CD4-positive, alpha-beta memory T cell (primary cell): ENCODE data around the gene ZMIZ1. TPM values are rescaled to one million over a fixed set of nuclear protein-coding genes. Genes with fewer than 3 reads are reported as not detected.
A peak's percentile ranks its signal among the peaks of the same experiment; 100 is the strongest.

Experiments
- CTCF ChIA-PET: fragments of 350-600 bp; sonication (Branson Sonifier 250); formaldehyde crosslinking; loops from one replicate; lab custom pipeline; 2021; ENCODE audit warnings: inconsistent platforms; ENCODE audit not compliant: partially characterized antibody; lab: Charles Lee
- POLR2A ChIA-PET: fragments of 350-600 bp; sonication (Branson Sonifier 250); formaldehyde crosslinking; loops from one replicate; lab custom pipeline; 2021; ENCODE audit not compliant: partially characterized antibody; lab: Charles Lee
- DNase-seq, 5 donors: peaks; one replicate each; pipeline versions ENCODE4 v3.0.0 to v3.0.0-alpha.2; 2020 to 2022; ENCODE audit warnings: mixed read lengths in 1 of 5
- H3K27ac ChIP-seq: one replicate; pipeline ENCODE4 v1.7.0; 2013; ENCODE audit warnings: low read depth, low read length
- H3K27me3 ChIP-seq: 2 replicates; pipeline ENCODE4 v1.7.0; 2013; ENCODE audit warnings: mild to moderate bottlenecking, low read length, moderate library complexity; ENCODE audit not compliant: insufficient read depth
- H3K36me3 ChIP-seq: 2 replicates; pipeline ENCODE4 v1.7.0; 2013; ENCODE audit warnings: mild to moderate bottlenecking, low read length, moderate library complexity; ENCODE audit not compliant: insufficient read depth
- H3K4me1 ChIP-seq: 2 replicates; pipeline ENCODE4 v1.7.0; 2013; ENCODE audit warnings: mild to moderate bottlenecking, low read length, moderate library complexity; ENCODE audit not compliant: insufficient read depth
- H3K4me3 ChIP-seq, 2 donors: one replicate each; pipeline ENCODE4 v1.7.0; 2013; ENCODE audit warnings: low read length in 2 of 2, mild to moderate bottlenecking in 1 of 2
- H3K9me3 ChIP-seq, 2 donors: one replicate each; pipeline ENCODE4 v1.7.0; 2013; ENCODE audit warnings: low read length in 2 of 2, control low read depth in 1 of 2; ENCODE audit not compliant: control insufficient read depth in 1 of 2
- H3K27ac Mint-ChIP-seq, 7 donors: one replicate each; pipeline ENCODE4 v1.8.0; 2020 to 2021; ENCODE audit warnings: mixed read lengths in 7 of 7, mild to moderate bottlenecking in 6 of 7, inconsistent platforms in 3 of 7, moderate library complexity in 3 of 7
- H3K27me3 Mint-ChIP-seq, 2 donors: one replicate each; pipeline ENCODE4 v1.8.0; 2020 to 2021; ENCODE audit warnings: mixed read lengths in 2 of 2
- H3K36me3 Mint-ChIP-seq, 2 donors: one replicate each; pipeline ENCODE4 v1.8.0; 2020 to 2021; ENCODE audit warnings: mixed read lengths in 2 of 2, inconsistent platforms in 1 of 2, mild to moderate bottlenecking in 1 of 2
- H3K4me1 Mint-ChIP-seq, 4 donors: one replicate each; pipeline ENCODE4 v1.8.0; 2020 to 2021; ENCODE audit warnings: mixed read lengths in 4 of 4, mild to moderate bottlenecking in 1 of 4
- H3K4me3 Mint-ChIP-seq, 8 donors: one replicate each; pipeline ENCODE4 v1.8.0; 2020 to 2021; ENCODE audit warnings: mixed read lengths in 8 of 8, mild to moderate bottlenecking in 7 of 8, moderate library complexity in 6 of 8, inconsistent platforms in 3 of 8
- H3K9me3 Mint-ChIP-seq, 8 donors: one replicate each; pipeline ENCODE4 v1.8.0; 2020 to 2021; ENCODE audit warnings: mixed read lengths in 8 of 8, mild to moderate bottlenecking in 5 of 8, inconsistent platforms in 3 of 8, moderate library complexity in 1 of 8
- intact Hi-C: fragments of 100-400 bp; cut with micrococcal nuclease; formaldehyde crosslinking; loops from one replicate; pipeline ENCODE4 v1.15.1; 2023
- polyA plus RNA-seq, 2 donors: library from polyadenylated mRNA; unstranded; fragments of 300-500 nt; fragmentation: Illumina TruSeq; gene quantifications; one replicate each; pipeline ENCODE4 v1.2.3, GENCODE V29; 2021
- total RNA-seq, 2 experiments: library from RNA; stranded (reverse); gene quantifications; one replicate each; pipeline ENCODE4 v1.2.3, GENCODE V29; 2021

The ZMIZ1 gene
- total and polyA plus RNA-seq, 4 experiments from 2014 or later: 0.58 to 25.4 (median 14.0) TPM

GRCh38 chr10:79094412-79095175 lies 25.8 kb downstream of the ZMIZ1 start:
- Mint-ChIP-seq H3K27ac (peak overlapping the region in 2 of 7 donors; percentile 43 to 66), H3K36me3 (peaks cover 0 to 3% of the 10 kb centered on the region in 2 donors), H3K9me3 (no peaks in the 10 kb centered on the region), H3K4me3 (no peak overlapping the region), H3K27me3 (no peaks in the 10 kb centered on the region), H3K4me1 (peaks cover 20 to 92% (median 51%) of the 10 kb centered on the region in 4 donors)
- H3K4me3 ChIP-seq: no peak overlapping the region
- H3K36me3 ChIP-seq: no peaks in the 10 kb centered on the region
- peaks cover 26% of the 10 kb centered on the region for H3K4me1 ChIP-seq
- no peak for DNase-seq
- no peak overlapping the region for H3K27ac ChIP-seq
- no peaks in the 10 kb centered on the region for H3K9me3 ChIP-seq
- intact Hi-C loops: no loop called here
- POLR2A ChIA-PET: no interaction called here
- CTCF ChIA-PET: no interaction called here
- H3K27me3 ChIP-seq: no peaks in the 10 kb centered on the region

- no peak overlapping the region for H3K4me3 Mint-ChIP-seq
- no peak overlapping the region for H3K4me3 ChIP-seq
- H3K36me3 ChIP-seq: no peaks in the 10 kb centered on the region
- H3K27ac ChIP-seq: no peak overlapping the region
- no peak for DNase-seq
- no peaks in the 10 kb centered on the region for H3K9me3 Mint-ChIP-seq
- peaks cover 0 to 3% of the 10 kb centered on the region in 2 donors for H3K36me3 Mint-ChIP-seq
- no peaks in the 10 kb centered on the region for H3K27me3 ChIP-seq
- intact Hi-C loops: no loop called here
- H3K9me3 ChIP-seq: no peaks in the 10 kb centered on the region
- ChIA-PET CTCF (no interaction called here), POLR2A (no interaction called here)
- H3K4me1 Mint-ChIP-seq: peaks cover 24 to 94% (median 52%) of the 10 kb centered on the region in 4 donors
- H3K27ac Mint-ChIP-seq: peak overlapping the region in 2 of 7 donors; percentile 37 to 44
- no peaks in the 10 kb centered on the region for H3K27me3 Mint-ChIP-seq
- H3K4me1 ChIP-seq: peaks cover 31% of the 10 kb centered on the region
Measured at GRCh38 chr10:79095316-79095715, 26.6 kb downstream of the ZMIZ1 start.

GRCh38 chr10:79096514-79096913 lies 27.7 kb downstream of the ZMIZ1 start:
- H3K9me3 ChIP-seq: no peaks in the 10 kb centered on the region
- Mint-ChIP-seq H3K9me3 (no peaks in the 10 kb centered on the region), H3K4me1 (peaks cover 30 to 94% (median 53%) of the 10 kb centered on the region in 4 donors), H3K27me3 (no peaks in the 10 kb centered on the region), H3K36me3 (peaks cover 0 to 2% of the 10 kb centered on the region in 2 donors), H3K4me3 (peak overlapping the region in 1 of 8 donors; percentile 36), H3K27ac (no peak overlapping the region)
- CTCF ChIA-PET: no interaction called here
- H3K27ac ChIP-seq: no peak overlapping the region
- no peaks in the 10 kb centered on the region for H3K27me3 ChIP-seq
- H3K36me3 ChIP-seq: no peaks in the 10 kb centered on the region
- DNase-seq: no peak
- POLR2A ChIA-PET: no interaction called here
- H3K4me3 ChIP-seq: no peak overlapping the region
- intact Hi-C loops: no loop called here
- peaks cover 36% of the 10 kb centered on the region for H3K4me1 ChIP-seq

- Mint-ChIP-seq H3K27ac (peak overlapping the region in 2 of 7 donors; percentile 54 to 70), H3K27me3 (no peaks in the 10 kb centered on the region), H3K36me3 (no peaks in the 10 kb centered on the region), H3K4me1 (peaks cover 31 to 94% (median 54%) of the 10 kb centered on the region in 4 donors), H3K4me3 (no peak overlapping the region), H3K9me3 (no peaks in the 10 kb centered on the region)
- DNase-seq: no peak
- H3K9me3 ChIP-seq: no peaks in the 10 kb centered on the region
- H3K27ac ChIP-seq: no peak overlapping the region
- H3K4me3 ChIP-seq: no peak overlapping the region
- H3K36me3 ChIP-seq: no peaks in the 10 kb centered on the region
- CTCF ChIA-PET: no interaction called here
- intact Hi-C loops: no loop called here
- H3K27me3 ChIP-seq: no peaks in the 10 kb centered on the region
- peaks cover 36% of the 10 kb centered on the region for H3K4me1 ChIP-seq
- POLR2A ChIA-PET: no interaction called here
Measured at GRCh38 chr10:79097021-79097872, 28.5 kb downstream of the ZMIZ1 start.

GRCh38 chr10:79098061-79098460 lies 29.3 kb downstream of the ZMIZ1 start:
- H3K4me3 Mint-ChIP-seq: no peak overlapping the region
- DNase-seq: no peak
- ChIA-PET POLR2A (no interaction called here), CTCF (interaction anchor here (1.0 kb wide), 1 partner anchor 97 kb away, joined by 4 read pairs; no protein-coding TSS in a partner anchor)
- intact Hi-C loops: no loop called here
- no peaks in the 10 kb centered on the region for H3K27me3 Mint-ChIP-seq
- Histone ChIP-seq H3K27me3 (no peaks in the 10 kb centered on the region), H3K4me3 (no peak overlapping the region), H3K36me3 (no peaks in the 10 kb centered on the region), H3K9me3 (no peaks in the 10 kb centered on the region), H3K27ac (no peak overlapping the region), H3K4me1 (peaks cover 36% of the 10 kb centered on the region)
- H3K36me3 Mint-ChIP-seq: no peaks in the 10 kb centered on the region
- peaks cover 32 to 95% (median 56%) of the 10 kb centered on the region in 4 donors for H3K4me1 Mint-ChIP-seq
- H3K27ac Mint-ChIP-seq: peak overlapping the region in 2 of 7 donors; percentile 38 to 54
- H3K9me3 Mint-ChIP-seq: no peaks in the 10 kb centered on the region

GRCh38 chr10:79098596-79099015 lies 29.8 kb downstream of the ZMIZ1 start:
- Mint-ChIP-seq H3K27ac (no peak overlapping the region), H3K4me3 (no peak overlapping the region)
- POLR2A ChIA-PET: no interaction called here

GRCh38 chr10:79099898-79100448 lies 31.2 kb downstream of the ZMIZ1 start:
- H3K9me3 Mint-ChIP-seq: no peaks in the 10 kb centered on the region
- ChIA-PET POLR2A (no interaction called here), CTCF (no interaction called here)
- H3K4me1 ChIP-seq: peaks cover 53% of the 10 kb centered on the region
- no peak overlapping the region for H3K4me3 ChIP-seq
- DNase-seq: no peak
- H3K27me3 Mint-ChIP-seq: no peaks in the 10 kb centered on the region
- peak overlapping the region in 5 of 7 donors; percentile 23 to 67 (median 52) for H3K27ac Mint-ChIP-seq
- intact Hi-C loops: no loop called here
- peak overlapping the region in 5 of 8 donors; percentile 13 to 29 (median 23) for H3K4me3 Mint-ChIP-seq
- H3K36me3 ChIP-seq: no peaks in the 10 kb centered on the region
- no peaks in the 10 kb centered on the region for H3K9me3 ChIP-seq
- no peaks in the 10 kb centered on the region for H3K27me3 ChIP-seq
- no peaks in the 10 kb centered on the region for H3K36me3 Mint-ChIP-seq
- peaks cover 44 to 97% (median 66%) of the 10 kb centered on the region in 4 donors for H3K4me1 Mint-ChIP-seq
- no peak overlapping the region for H3K27ac ChIP-seq

More at GRCh38 chr10:79098596-79099015, 29.8 kb downstream of the ZMIZ1 start:
- Histone ChIP-seq H3K4me3 (no peak overlapping the region), H3K27ac (no peak overlapping the region), H3K36me3 (no peaks in the 10 kb centered on the region), H3K4me1 (peaks cover 42% of the 10 kb centered on the region), H3K9me3 (no peaks in the 10 kb centered on the region), H3K27me3 (no peaks in the 10 kb centered on the region)
- intact Hi-C loops: no loop called here
- Mint-ChIP-seq H3K36me3 (no peaks in the 10 kb centered on the region), H3K9me3 (no peaks in the 10 kb centered on the region), H3K4me1 (peaks cover 35 to 97% (median 58%) of the 10 kb centered on the region in 4 donors), H3K27me3 (no peaks in the 10 kb centered on the region)
- CTCF ChIA-PET: interaction anchor here (1.0 kb wide), 1 partner anchor 97 kb away, joined by 4 read pairs; no protein-coding TSS in a partner anchor
- DNase-seq: no peak
